Measurements from ENCODE around the gene PRCP. TPM values are rescaled to one million over a fixed set of nuclear protein-coding genes. Genes with fewer than 3 reads are reported as not detected.

PRCP gene
- total RNA-seq, 1 experiment from 2014 or later: 57.0 TPM

DNA sequence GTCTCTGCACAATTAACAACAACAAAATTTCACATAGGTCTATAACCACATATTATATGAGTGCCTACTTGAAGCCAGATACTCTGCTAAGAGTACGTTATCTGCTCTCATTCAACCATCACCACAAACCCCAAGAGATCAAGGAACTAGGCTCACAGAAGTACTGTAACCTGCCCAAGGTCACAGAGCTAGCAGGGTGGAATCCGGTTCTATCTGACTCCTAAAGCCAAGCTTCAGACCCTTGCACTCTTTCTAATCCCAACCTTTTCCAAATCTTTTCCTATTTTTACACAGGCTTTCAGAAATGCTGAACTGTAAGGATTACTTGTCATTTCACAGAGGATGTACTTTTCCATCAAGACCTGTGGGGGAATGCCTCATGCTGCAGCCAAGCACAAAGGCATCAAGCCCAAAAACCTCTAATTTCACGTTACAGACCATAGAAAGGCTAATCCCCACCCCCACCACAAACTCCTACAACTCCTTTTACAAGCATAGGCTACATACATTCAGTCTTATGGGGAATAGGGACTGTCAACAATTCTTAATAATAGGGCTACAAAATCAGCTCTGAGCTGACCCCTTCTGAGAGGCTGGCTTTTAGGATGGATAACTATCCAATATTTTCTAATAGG, 927 bp downstream of the PRCP start:
- no peaks in the 10 kb centered on the region for H3K27me3 ChIP-seq (ENCODE audit: control insufficient read depth, insufficient read depth, low read length)
- H3K4me3 ChIP-seq (ENCODE audit: low read depth in 2 of 2, low read length in 2 of 2): peak overlapping the region; percentile 75 to 91
- in situ Hi-C loops (cut with HindIII; ENCODE audit: low pct_unique_long_range_greater_than_20kb, low sequenced_read_pairs): no loop called here
- intact Hi-C loops (cut with micrococcal nuclease; ENCODE audit: unreplicated experiment): no loop called here
- peaks cover 20% of the 10 kb centered on the region for H3K4me1 ChIP-seq (ENCODE audit: control insufficient read depth, insufficient read depth, low read length)
- H3K36me3 ChIP-seq (ENCODE audit: control insufficient read depth, insufficient read depth, low read length): no peaks in the 10 kb centered on the region; the same call in 1 of the 2 replicates
- H3K27ac ChIP-seq (ENCODE audit: low read length): peak overlapping the region; percentile 87
- H3K9me3 ChIP-seq (ENCODE audit: control insufficient read depth, insufficient read depth, low read depth, low read length): no peaks in the 10 kb centered on the region
- ATAC-seq (no peak), DNase-seq (ENCODE audit: low read depth, low spot score) (no peak)
- TF ChIP-seq TCF7L2 (IDR thresholded peaks at IDR 0.05; ENCODE audit: low read depth, low read length) (no peak), POLR2AphosphoS5 (IDR thresholded peaks at IDR 0.05; ENCODE audit: low read depth, low read length) (no peak)
- TF ChIP-seq, protein P1, sequence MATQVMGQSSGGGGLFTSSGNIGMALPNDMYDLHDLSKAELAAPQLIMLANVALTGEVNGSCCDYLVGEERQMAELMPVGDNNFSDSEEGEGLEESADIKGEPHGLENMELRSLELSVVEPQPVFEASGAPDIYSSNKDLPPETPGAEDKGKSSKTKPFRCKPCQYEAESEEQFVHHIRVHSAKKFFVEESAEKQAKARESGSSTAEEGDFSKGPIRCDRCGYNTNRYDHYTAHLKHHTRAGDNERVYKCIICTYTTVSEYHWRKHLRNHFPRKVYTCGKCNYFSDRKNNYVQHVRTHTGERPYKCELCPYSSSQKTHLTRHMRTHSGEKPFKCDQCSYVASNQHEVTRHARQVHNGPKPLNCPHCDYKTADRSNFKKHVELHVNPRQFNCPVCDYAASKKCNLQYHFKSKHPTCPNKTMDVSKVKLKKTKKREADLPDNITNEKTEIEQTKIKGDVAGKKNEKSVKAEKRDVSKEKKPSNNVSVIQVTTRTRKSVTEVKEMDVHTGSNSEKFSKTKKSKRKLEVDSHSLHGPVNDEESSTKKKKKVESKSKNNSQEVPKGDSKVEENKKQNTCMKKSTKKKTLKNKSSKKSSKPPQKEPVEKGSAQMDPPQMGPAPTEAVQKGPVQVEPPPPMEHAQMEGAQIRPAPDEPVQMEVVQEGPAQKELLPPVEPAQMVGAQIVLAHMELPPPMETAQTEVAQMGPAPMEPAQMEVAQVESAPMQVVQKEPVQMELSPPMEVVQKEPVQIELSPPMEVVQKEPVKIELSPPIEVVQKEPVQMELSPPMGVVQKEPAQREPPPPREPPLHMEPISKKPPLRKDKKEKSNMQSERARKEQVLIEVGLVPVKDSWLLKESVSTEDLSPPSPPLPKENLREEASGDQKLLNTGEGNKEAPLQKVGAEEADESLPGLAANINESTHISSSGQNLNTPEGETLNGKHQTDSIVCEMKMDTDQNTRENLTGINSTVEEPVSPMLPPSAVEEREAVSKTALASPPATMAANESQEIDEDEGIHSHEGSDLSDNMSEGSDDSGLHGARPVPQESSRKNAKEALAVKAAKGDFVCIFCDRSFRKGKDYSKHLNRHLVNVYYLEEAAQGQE (IDR thresholded peaks at IDR 0.05; ENCODE audit: insufficient read depth in 1 of 2, low read depth in 2 of 2, low read length in 1 of 2): no peak
- CTCF ChIA-PET: no interaction called here
- POLR2A ChIA-PET: no interaction called here
- no TSS peak for BruUV-seq (replicated peaks)

DNA sequence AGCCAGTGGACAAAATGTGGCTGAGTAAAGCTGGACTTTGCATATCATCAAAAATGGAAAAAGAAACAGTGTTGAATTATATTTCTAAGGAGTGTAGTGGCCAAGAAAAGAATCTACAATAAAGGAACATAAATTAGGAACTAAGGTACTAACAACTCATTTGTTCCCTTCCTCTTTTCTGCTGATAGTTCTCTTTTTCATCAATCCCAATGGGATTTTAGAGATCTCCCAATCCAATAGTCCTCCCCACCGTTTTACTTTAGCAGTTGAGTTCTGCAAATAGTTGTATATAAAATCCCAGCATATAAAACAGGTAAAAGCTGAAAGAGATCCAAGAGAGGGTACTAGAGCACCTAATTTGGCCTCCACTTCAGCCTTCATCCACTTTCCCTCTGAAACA, 2.0 kb downstream of the PRCP start:
- CTCF ChIA-PET: no interaction called here
- H3K4me1 ChIP-seq (ENCODE audit: control insufficient read depth, insufficient read depth, low read length): peaks cover 20% of the 10 kb centered on the region
- POLR2A ChIA-PET: no interaction called here
- no peak for DNase-seq (ENCODE audit: low read depth, low spot score)
- ATAC-seq: no peak
- H3K4me3 ChIP-seq (ENCODE audit: low read depth in 2 of 2, low read length in 2 of 2): no peak overlapping the region
- no peak overlapping the region for H3K27ac ChIP-seq (ENCODE audit: low read length)
- BruUV-seq (replicated peaks): no TSS peak
- no peaks in the 10 kb centered on the region; the same call in 1 of the 2 replicates for H3K36me3 ChIP-seq (ENCODE audit: control insufficient read depth, insufficient read depth, low read length)
- H3K27me3 ChIP-seq (ENCODE audit: control insufficient read depth, insufficient read depth, low read length): no peaks in the 10 kb centered on the region
- in situ Hi-C loops (cut with HindIII; ENCODE audit: low pct_unique_long_range_greater_than_20kb, low sequenced_read_pairs): no loop called here
- no peaks in the 10 kb centered on the region for H3K9me3 ChIP-seq (ENCODE audit: control insufficient read depth, insufficient read depth, low read depth, low read length)
- intact Hi-C loops (cut with micrococcal nuclease; ENCODE audit: unreplicated experiment): no loop called here
- no peak for TF ChIP-seq SIN3A (IDR thresholded peaks at IDR 0.05; ENCODE audit: borderline replicate concordance, insufficient read depth, low read depth, low read length)
- TF ChIP-seq, protein P1 (IDR thresholded peaks at IDR 0.05; ENCODE audit: insufficient read depth in 1 of 2, low read depth in 2 of 2, low read length in 1 of 2): no peak
- no peak for TF ChIP-seq TCF7L2 (IDR thresholded peaks at IDR 0.05; ENCODE audit: low read depth, low read length)
- no peak for TF ChIP-seq POLR2AphosphoS5 (IDR thresholded peaks at IDR 0.05; ENCODE audit: low read depth, low read length)
- TF ChIP-seq, protein P2, sequence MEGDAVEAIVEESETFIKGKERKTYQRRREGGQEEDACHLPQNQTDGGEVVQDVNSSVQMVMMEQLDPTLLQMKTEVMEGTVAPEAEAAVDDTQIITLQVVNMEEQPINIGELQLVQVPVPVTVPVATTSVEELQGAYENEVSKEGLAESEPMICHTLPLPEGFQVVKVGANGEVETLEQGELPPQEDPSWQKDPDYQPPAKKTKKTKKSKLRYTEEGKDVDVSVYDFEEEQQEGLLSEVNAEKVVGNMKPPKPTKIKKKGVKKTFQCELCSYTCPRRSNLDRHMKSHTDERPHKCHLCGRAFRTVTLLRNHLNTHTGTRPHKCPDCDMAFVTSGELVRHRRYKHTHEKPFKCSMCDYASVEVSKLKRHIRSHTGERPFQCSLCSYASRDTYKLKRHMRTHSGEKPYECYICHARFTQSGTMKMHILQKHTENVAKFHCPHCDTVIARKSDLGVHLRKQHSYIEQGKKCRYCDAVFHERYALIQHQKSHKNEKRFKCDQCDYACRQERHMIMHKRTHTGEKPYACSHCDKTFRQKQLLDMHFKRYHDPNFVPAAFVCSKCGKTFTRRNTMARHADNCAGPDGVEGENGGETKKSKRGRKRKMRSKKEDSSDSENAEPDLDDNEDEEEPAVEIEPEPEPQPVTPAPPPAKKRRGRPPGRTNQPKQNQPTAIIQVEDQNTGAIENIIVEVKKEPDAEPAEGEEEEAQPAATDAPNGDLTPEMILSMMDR (IDR thresholded peaks at IDR 0.05): no peak
